ENCODE results near the gene RPS6KB2.

RPS6KB2 gene

DNA sequence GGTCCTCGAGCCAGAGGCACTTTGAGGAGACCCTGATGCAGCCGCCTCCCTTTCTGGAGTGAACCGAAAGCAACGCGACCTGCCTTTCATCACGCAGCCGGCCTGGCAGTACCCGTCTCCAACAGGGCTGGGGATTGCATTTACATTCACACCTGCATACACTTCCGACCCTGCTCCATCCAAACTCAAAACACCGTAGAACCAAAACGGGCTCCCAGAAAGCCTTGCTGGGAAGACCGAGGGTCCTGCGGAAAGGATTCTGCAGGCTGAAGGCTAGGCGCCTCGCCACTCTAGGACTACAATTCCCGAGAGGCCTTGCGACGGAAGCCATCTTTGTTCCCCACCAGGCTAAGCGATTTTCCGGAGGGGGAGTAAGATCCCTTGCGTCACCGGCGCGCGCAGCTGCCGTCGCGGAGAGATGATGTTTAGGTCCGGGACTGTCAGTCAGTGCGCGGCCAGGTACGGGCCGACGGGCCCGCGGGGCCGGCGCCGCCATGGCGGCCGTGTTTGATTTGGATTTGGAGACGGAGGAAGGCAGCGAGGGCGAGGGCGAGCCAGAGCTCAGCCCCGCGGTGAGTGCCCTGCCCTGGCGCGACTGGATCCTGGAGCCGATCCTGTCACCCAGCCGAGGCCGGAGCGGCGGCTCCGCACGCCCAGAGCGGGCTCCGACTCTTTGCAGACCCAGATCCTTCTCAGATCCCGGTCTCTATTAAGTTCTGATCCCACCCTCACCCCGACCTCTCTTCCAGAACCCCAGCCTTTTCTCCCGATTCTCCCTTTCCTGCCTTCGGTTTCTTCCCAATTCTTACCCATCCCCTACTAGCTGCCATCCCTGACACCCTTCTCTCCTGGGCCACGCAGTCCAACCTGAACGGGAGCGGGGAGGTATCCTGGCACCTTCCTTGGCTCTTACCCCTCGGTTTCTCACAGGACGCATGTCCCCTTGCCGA lies at the start of gene RPS6KB2:
RPS6KB2 (plus strand) TSS at position 443 of the 950 bp plus-strand sequence; CDS start at position 495, 52 bp downstream.
- peak; percentile 99 for DNase-seq

GRCh38 chr11:67378544-67378943 lies 49.8 kb upstream of the RPS6KB2 start:
- DNase-seq, result no peak

DNA sequence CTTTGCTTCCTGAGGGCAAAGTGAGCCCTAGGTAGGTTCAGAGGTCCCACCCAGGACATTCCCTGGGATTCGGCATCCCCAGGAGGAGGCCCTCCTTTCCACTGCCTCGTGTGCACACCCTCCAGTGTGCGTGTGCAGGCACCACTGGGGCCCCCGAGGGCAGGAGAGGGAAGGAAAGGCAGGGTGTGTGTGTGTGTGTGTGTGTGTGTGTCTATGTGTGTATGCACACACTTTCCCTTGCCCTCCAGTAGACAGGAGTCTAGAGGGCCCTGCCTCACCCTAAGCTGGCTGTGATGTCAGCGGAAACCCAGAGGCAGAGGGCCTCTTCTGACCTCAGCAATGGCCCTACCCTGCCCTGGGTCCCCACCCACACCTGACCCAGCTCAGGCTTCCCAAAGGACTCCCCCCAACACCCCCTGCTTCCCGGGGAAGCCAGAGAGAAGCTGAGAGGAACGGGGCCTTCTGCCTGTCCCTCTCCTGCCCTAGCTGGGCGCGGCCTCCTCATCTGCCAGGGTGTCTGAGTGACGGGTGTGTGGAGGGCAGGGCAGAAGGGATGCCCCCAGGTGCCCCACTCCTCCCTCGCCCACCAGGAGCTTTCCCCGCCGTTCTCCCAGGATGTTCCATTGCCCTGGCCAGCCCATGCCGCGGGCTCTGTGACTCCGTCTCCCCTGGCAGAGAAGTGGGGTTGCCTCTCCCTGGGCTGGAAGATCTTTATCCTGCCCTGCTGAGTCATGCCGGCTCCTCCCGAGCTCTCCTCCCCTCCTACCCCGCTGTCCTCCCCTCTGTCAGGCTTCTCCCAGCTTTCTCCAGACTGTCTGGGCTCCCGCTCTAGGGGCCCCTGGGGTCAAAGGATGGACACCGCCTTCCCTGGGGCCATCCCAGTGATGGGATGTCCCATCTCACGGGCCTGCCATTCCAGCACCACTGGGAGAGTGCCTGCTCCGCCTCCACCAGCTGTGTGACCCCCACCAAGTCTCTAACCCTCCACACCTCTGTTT lies 48.9 kb upstream of the RPS6KB2 start:
- DNase-seq, result no peak

DNA sequence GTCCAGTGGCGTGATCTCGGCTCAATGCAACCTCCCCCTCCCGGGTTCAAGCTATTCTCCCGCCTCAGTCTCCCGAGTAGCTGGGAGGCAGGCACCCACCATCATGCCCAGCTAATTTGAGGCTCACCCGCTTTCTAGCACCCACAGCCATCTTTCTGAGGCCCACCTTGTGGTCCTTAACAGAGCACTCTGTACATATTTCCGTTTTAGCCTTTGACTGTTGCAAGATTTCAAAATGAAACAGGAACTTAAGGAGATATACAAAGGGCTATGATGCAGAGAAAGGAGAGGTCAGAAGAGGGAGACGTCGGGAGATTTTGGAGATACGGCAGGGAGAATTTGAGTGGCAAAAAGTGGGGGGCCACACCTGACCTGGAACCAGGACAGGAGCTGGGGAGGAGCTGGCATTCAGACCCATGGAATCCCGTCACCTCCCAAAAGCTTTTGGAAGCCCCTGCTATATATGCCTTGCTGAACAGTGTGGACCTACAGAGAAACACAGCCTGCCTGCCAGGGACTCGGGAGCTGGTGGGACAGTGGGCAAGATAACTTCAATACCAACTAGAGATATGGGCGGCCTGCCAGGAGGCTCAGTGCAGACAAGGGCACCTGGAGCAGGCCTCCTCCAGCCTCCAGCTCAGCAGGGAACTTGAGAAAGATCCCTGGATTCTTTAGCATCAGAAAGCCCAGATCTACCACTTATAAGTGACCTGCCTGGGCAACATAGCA lies 46.9 kb upstream of the RPS6KB2 start:
- DNase-seq, result no peak

GRCh38 chr11:67382276-67383136 lies 45.8 kb upstream of the RPS6KB2 start:
- peak; percentile 87 for DNase-seq

GRCh38 chr11:67384851-67385366 lies 43.4 kb upstream of the RPS6KB2 start:
- DNase-seq, result no peak

DNA sequence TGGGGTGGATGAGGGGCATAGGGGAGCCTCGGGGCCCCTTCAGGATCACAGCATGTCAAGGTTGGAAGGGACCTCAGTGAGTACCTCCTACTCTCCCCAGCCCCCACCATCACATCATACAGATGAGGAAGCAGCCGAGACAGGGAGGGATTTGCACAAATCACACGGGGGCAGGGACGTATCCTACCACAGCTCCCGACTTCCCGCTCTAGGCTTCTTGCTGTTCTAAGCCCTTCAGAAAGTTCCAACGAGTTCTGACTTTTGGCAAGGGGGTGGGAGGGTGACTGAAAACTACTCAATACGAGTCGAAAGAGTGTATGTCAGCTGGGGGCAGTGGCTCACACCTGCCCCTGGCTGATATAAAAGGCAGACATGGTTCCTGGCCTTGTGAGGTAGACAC lies 41.2 kb upstream of the RPS6KB2 start:
- no peak for DNase-seq

DNA sequence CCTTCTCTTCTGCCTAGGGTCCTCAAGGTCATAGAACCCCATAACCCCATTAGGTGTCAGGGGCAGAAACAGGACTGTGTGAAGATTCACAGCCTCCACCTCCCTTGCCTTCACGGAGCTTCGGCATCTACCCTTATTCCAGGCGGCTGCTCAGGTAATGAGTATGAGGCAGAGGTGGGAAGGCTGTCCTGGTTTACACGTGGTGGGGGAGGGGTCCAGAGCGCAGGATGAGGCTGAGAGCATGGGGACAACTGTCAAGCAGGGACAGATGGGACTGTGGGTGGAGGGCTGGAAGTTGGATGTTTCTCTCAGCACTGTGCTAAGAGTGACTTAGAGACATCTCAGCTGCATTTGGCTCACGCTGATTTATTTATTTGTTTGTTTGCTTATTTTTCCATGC lies 40.8 kb upstream of the RPS6KB2 start:
- no peak for DNase-seq

GRCh38 chr11:67389477-67389876 lies 38.8 kb upstream of the RPS6KB2 start:
- DNase-seq, result peak; percentile 58

DNA sequence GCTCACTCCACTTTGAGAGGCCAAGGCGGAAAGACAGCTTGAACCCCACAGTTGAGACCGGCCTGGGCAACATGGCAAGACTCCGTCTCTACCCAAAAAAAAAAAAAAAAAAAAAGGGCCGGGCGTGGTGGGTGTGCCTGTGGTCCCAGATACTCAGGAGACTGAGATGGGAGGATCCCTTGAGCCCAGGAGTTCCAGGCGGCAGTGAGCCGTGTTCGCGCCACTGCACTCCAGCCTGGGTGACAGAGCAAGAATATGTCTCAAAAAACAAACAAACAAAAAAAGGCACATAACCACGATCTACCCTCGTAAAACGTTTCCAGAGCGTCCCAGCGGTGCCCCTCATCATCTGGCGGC lies 37.4 kb upstream of the RPS6KB2 start:
- DNase-seq, result no peak

DNA sequence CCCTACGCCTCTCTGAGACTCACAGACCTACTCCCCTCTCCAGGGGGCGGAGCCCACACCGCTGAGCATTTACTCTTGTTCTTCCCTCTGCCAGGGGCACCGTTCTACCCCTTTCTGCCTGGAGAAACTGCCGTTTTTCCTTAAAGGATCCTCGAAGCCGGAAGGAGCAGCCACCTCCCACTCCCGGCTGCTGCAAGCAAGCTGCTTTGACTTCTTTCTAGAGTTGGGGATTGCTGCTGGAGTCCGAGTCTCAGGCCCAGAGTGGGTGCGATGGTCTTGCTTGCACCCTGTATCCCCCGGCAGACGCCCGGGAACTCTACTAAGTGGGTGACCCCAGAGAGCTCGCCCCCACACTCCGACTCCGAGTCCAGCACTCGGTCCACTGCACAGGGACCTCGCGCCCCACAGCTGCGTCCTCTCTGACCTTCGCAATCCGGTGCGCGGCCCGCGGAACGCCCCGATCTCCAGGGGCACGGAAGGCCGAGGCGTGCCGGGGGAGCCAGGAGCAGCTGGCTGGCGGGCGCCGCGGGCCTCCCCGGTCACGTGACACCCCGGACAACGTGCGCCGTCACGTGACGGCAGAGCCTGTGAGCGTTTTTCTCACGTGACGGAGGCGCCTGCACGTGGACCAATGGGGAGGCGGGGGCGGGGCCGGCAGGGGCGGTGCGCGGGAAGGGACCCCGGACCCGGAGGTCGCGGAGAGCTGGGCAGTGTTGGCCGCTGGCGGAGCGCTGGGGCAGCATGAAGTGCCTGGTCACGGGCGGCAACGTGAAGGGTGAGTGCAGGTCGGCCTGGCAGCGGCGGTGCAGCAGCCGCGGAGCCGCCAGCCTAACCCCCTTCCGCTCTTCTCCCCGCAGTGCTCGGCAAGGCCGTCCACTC lies 36.8 kb upstream of the RPS6KB2 start, which contains the start of gene RAD9A:
RAD9A (plus strand) TSS at position 683 of the 879 bp plus-strand sequence; CDS start at position 742, 59 bp downstream.
- DNase-seq, result peak; percentile 93

GRCh38 chr11:67392183-67392715 lies 36.0 kb upstream of the RPS6KB2 start:
- no peak for DNase-seq

DNA sequence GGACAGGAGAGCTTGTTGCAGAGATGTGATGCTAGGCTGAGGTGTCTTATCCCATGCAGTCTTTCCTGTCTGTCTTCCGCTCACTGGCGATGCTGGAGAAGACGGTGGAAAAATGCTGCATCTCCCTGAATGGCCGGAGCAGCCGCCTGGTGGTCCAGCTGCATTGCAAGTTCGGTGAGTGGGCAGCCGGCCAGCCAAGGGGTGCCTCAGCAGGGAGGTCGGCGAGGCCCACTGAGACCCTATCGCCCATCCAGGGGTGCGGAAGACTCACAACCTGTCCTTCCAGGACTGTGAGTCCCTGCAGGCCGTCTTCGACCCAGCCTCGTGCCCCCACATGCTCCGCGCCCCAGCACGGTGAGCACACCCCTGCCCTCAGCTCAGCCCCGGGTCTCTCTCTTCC lies 34.9 kb upstream of the RPS6KB2 start:
- DNase-seq, result no peak

DNA sequence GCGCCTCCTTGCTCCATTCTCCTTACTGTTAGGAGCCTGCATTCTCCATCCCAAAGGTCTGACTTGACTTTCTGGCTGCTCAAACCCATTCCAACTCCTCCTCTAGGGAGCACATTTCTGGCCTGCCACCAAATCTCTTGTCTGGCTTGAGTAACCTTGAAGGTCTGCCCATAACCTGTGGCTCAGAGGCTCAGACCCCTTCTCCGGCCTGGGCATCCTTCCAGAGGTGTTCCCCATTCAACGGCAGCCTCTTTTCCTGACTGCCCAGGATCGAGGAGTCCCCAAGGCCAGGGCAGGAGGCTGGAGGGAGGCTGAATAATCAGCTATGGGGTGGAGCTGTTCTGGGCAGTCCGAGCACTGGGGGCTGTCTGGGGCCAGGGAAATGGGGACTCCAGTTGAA lies 34.3 kb upstream of the RPS6KB2 start:
- DNase-seq, result no peak

DNA sequence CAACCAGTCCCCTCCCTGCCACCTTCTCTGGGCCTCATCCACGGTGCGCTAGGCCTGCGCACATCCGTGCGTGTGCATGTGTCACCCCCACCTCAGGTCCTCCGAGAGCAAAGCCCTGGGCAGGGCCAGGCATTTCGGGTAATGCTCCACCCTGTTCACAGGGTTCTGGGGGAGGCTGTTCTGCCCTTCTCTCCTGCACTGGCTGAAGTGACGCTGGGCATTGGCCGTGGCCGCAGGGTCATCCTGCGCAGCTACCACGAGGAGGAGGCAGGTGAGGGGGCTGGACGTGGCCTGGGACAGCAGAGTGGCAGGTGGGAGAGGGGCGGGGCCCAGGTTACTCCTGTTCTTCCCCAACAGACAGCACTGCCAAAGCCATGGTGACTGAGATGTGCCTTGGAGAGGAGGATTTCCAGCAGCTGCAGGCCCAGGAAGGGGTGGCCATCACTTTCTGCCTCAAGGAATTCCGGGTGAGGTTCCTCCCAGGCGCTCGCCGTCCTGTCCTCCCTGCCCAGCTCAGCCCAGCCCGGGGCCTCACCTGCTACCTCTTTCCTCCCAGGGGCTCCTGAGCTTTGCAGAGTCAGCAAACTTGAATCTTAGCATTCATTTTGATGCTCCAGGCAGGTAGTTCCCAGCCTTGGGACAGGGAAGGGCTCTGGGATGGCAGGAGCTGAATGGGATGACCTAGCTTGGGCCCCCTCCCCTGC lies 32.6 kb upstream of the RPS6KB2 start:
- DNase-seq, result no peak

- no peak for DNase-seq
Measured at GRCh38 chr11:67396259-67396581, 32.1 kb upstream of the RPS6KB2 start.

- no peak for DNase-seq
Measured at GRCh38 chr11:67396587-67397389, 31.5 kb upstream of the RPS6KB2 start.

- DNase-seq, result no peak
Measured at GRCh38 chr11:67397536-67397935, 30.8 kb upstream of the RPS6KB2 start.
